A549 (cell line): ENCODE measurements around the gene DLG1. TPM values are rescaled to one million over a fixed set of nuclear protein-coding genes. Genes with fewer than 3 reads are reported as not detected.

ENCODE experiments used
- ATAC-seq, 2 experiments: fragments of 200-7000 bp in 1 of 2; fragments of >200 bp in 1 of 2; cut with Nextera tagmentation in 1 of 2; cut with Tn5 transposase in 1 of 2; 3 replicates each; pipeline versions ENCODE4 v1.8.0 to v1.9.1; 2018 to 2020; ENCODE audit warnings: mild to moderate bottlenecking in 1 of 2, moderate library complexity in 1 of 2
- CTCF ChIA-PET: fragments of 300-600 bp; sonication (Branson Sonifier 250); formaldehyde crosslinking; extraction: SDS; loops from one replicate; lab custom pipeline; 2021; ENCODE audit warnings: antibody characterized with exemption, inconsistent platforms; lab: Yijun Ruan, JAX
- POLR2A ChIA-PET: fragments of 350-600 bp; formaldehyde crosslinking; extraction: SDS; loops from one replicate; lab custom pipeline; 2021; ENCODE audit warnings: antibody characterized with exemption, inconsistent platforms; lab: Yijun Ruan, JAX
- DNase-seq, 2 experiments: peaks; one replicate each; pipeline versions ENCODE4 v3.0.0 to v3.0.0-alpha.2; 2011 to 2016; ENCODE audit warnings: low read depth in 1 of 2, low spot score in 1 of 2
- FAIRE-seq: peaks from 2 replicates; lab custom pipeline; 2011; peaks lifted over from hg19 to GRCh38; lab: Jason Lieb, UNC
- H3K27ac ChIP-seq, 2 experiments: fragments of >200 bp; sonication (Bioruptor Twin); formaldehyde crosslinking; 3 replicates each; pipeline ENCODE4 v1.5.1; 2016 to 2017
- H3K4me1 ChIP-seq: fragments of >200 bp; sonication (Bioruptor Twin); formaldehyde crosslinking; 3 replicates; pipeline ENCODE4 v1.6.1; 2016
- H3K4me2 ChIP-seq: fragments of >200 bp; sonication (Bioruptor Twin); formaldehyde crosslinking; 3 replicates; pipeline ENCODE4 v1.6.1; 2016
- H3K4me3 ChIP-seq: fragments of >200 bp; sonication (Bioruptor Twin); formaldehyde crosslinking; 3 replicates; pipeline ENCODE4 v1.5.1; 2016
- H3K9me3 ChIP-seq: fragments of >200 bp; sonication (Bioruptor Twin); formaldehyde crosslinking; 3 replicates; pipeline ENCODE4 v1.6.1; 2016
- BCL3 ChIP-seq: fragments of >200 bp; sonication (Bioruptor Twin); formaldehyde crosslinking; IDR thresholded peaks from 3 replicates; pipeline ENCODE4 v1.6.1; 2016
- BHLHE40 ChIP-seq: IDR thresholded peaks from 2 replicates; pipeline ENCODE4 v1.6.1; 2012; ENCODE audit warnings: low read depth, low read length, inconsistent platforms
- CEBPB ChIP-seq, 2 experiments: fragments of >200 bp in 1 of 2; sonication (Bioruptor Twin) in 1 of 2; formaldehyde crosslinking in 1 of 2; IDR thresholded peaks; 2 replicates each; pipeline ENCODE4 v1.6.1; 2012 to 2016
- CTCF ChIP-seq: fragments of >200 bp; sonication (Bioruptor Twin); formaldehyde crosslinking; IDR thresholded peaks from 3 replicates; pipeline ENCODE4 v1.5.1; 2016
- E2F6 ChIP-seq: IDR thresholded peaks from 2 replicates; pipeline ENCODE4 v1.6.1; 2012; ENCODE audit warnings: low read depth, borderline replicate concordance
- ELK1 ChIP-seq: fragments of 150-350 bp; IDR thresholded peaks from 2 replicates; pipeline ENCODE4 v1.6.1; 2014; ENCODE audit warnings: low read depth, mild to moderate bottlenecking, low read length
- EP300 ChIP-seq, 2 experiments: fragments of >200 bp; sonication (Bioruptor Twin); formaldehyde crosslinking; IDR thresholded peaks; 2 replicates in 1 of 2; 3 replicates in 1 of 2; pipeline ENCODE4 v1.6.1; 2016 to 2017
- ESRRA ChIP-seq: fragments of 150-350 bp; IDR thresholded peaks from 2 replicates; pipeline ENCODE4 v1.6.1; 2014; ENCODE audit warnings: mild to moderate bottlenecking, low read length, borderline replicate concordance
- HDAC2 ChIP-seq: fragments of 200-600 bp; sonication (generic); IDR thresholded peaks from 2 replicates; pipeline ENCODE4 v1.6.1; 2016
- HEYL ChIP-seq: fragments of 250-450 bp; sonication (Bioruptor Pico); IDR thresholded peaks from 2 replicates; pipeline ENCODE4 v1.8.0; 2021; ENCODE audit warnings: mild to moderate bottlenecking, moderate library complexity
- HOXB13 ChIP-seq: fragments of 250-450 bp; sonication (Bioruptor Pico); IDR thresholded peaks from 2 replicates; pipeline ENCODE4 v1.5.0; 2020; ENCODE audit warnings: low read depth, mild to moderate bottlenecking, moderate library complexity
- MAX ChIP-seq: IDR thresholded peaks from 2 replicates; pipeline ENCODE4 v1.6.1; 2012
- MYC ChIP-seq: IDR thresholded peaks from 2 replicates; pipeline ENCODE4 v1.6.1; 2012; ENCODE audit warnings: mild to moderate bottlenecking, inconsistent platforms, low read length, improper control_type of control experiment, borderline replicate concordance
- NFE2L2 ChIP-seq: fragments of 150-350 bp; conservative IDR thresholded peaks from 2 replicates; pipeline ENCODE4 v1.6.1; 2014; ENCODE audit warnings: low read length
- PBX3 ChIP-seq: IDR thresholded peaks from 2 replicates; pipeline ENCODE4 v1.6.1; 2012
- PHF8 ChIP-seq: fragments of 200-600 bp; sonication (generic); IDR thresholded peaks from 2 replicates; pipeline ENCODE4 v1.6.1; 2016; ENCODE audit warnings: low read depth, mild to moderate bottlenecking, antibody characterized with exemption, moderate library complexity, borderline replicate concordance
- POLR2A ChIP-seq: IDR thresholded peaks from 2 replicates; pipeline ENCODE4 v1.6.1; 2012; ENCODE audit warnings: mild to moderate bottlenecking, low read length
- RAD21 ChIP-seq, 2 experiments: fragments of >200 bp in 1 of 2; sonication (Bioruptor Twin) in 1 of 2; formaldehyde crosslinking in 1 of 2; IDR thresholded peaks in 1 of 2; conservative IDR thresholded peaks in 1 of 2; 2 replicates in 1 of 2; 3 replicates in 1 of 2; pipeline ENCODE4 v1.6.1; 2012 to 2018; ENCODE audit warnings: inconsistent platforms in 1 of 2
- RCOR1 ChIP-seq: fragments of 150-350 bp; IDR thresholded peaks from 2 replicates; pipeline ENCODE4 v1.6.1; 2014; ENCODE audit warnings: antibody characterized with exemption, low read length, low read depth
- REST ChIP-seq: fragments of 200-600 bp; sonication (generic); IDR thresholded peaks from 2 replicates; pipeline ENCODE4 v1.6.1; 2016; ENCODE audit warnings: antibody characterized with exemption, mild to moderate bottlenecking, moderate library complexity
- RFX5 ChIP-seq: fragments of 450-650 bp; IDR thresholded peaks from 2 replicates; pipeline ENCODE4 v1.7.1; 2014; ENCODE audit warnings: antibody characterized with exemption, mild to moderate bottlenecking, moderate library complexity
- RNF2 ChIP-seq: fragments of 200-600 bp; sonication (generic); IDR thresholded peaks from 2 replicates; pipeline ENCODE4 v1.6.1; 2016; ENCODE audit warnings: low read depth, mild to moderate bottlenecking, antibody characterized with exemption, moderate library complexity, borderline replicate concordance
- SMC3 ChIP-seq: fragments of >200 bp; sonication (Bioruptor Twin); formaldehyde crosslinking; IDR thresholded peaks from 3 replicates; pipeline ENCODE4 v1.6.1; 2018; ENCODE audit warnings: inconsistent platforms
- SREBF2 ChIP-seq: fragments of 450-650 bp; IDR thresholded peaks from 2 replicates; pipeline ENCODE4 v1.6.1; 2014; ENCODE audit warnings: mild to moderate bottlenecking, moderate library complexity
- USF2 ChIP-seq: fragments of 450-650 bp; IDR thresholded peaks from 2 replicates; pipeline ENCODE4 v1.6.1; 2014; ENCODE audit warnings: antibody characterized with exemption
- ZC3H11A ChIP-seq: fragments of 450-650 bp; IDR thresholded peaks from 2 replicates; pipeline ENCODE4 v1.6.1; 2014; ENCODE audit warnings: antibody characterized with exemption, mild to moderate bottlenecking
- ZFP36 ChIP-seq: fragments of 450-650 bp; IDR thresholded peaks from 2 replicates; pipeline ENCODE4 v1.6.1; 2014; ENCODE audit warnings: borderline replicate concordance; ENCODE audit not compliant: partially characterized antibody
- ZNF302 ChIP-seq: fragments of 250-450 bp; sonication (Bioruptor Pico); IDR thresholded peaks from 2 replicates; pipeline ENCODE4 v1.9.0; 2021; ENCODE audit warnings: inconsistent platforms, mild to moderate bottlenecking, moderate library complexity
- ZSCAN20 ChIP-seq: fragments of 250-450 bp; sonication (Bioruptor Pico); IDR thresholded peaks from 2 replicates; pipeline ENCODE4 v1.8.0; 2022; ENCODE audit warnings: mild to moderate bottlenecking, moderate library complexity
- WGBS: methylation state at CpG from one replicate; pipeline ENCODE4 v1.1.6; 2017; ENCODE audit errors: missing lambda C conversion rate; 5-methylcytosine and 5-hydroxymethylcytosine counted together
- polyA plus RNA-seq, 4 experiments: library from polyadenylated mRNA; depleted of rRNA in 3 of 4; stranded (reverse); fragments of >200 nt; fragmentation: RNase III in 1 of 4; extraction: RNeasy Plus Mini Kit Qiagen cat#74134 plus additional on column Dnase treatment in 1 of 4; gene quantifications; 2 replicates in 3 of 4; 3 replicates in 1 of 4; pipeline ENCODE4 v1.2.3, GENCODE V29; 2011 to 2017

DLG1 gene
- polyA plus RNA-seq, 2 of the 4 experiments (the other 2 are of a cell fraction), result 27.0 to 33.9 TPM

GRCh38 chr3:197029511-197030167 lies 268.8 kb downstream of the DLG1 start, which contains the start of gene MELTF:
Gene MELTF (minus strand): TSS chr3:197029817. CDS start chr3:197029702, 115 bp downstream.
- TF ChIP-seq ZC3H11A, result no peak
- no peak for TF ChIP-seq CEBPB (IDR thresholded peaks at IDR 0.05)
- 0 out of 3 replicates have a peak, but pooled peaks have one; percentile 29 for TF ChIP-seq BCL3
- no peak for TF ChIP-seq E2F6
- TF ChIP-seq HEYL (CRISPR knock-in tag), result no peak
- no peak for TF ChIP-seq SREBF2
- TF ChIP-seq MAX, result peak; percentile 45; the same call in 1 of the 2 replicates
- no peak for TF ChIP-seq ZFP36
- no peak for TF ChIP-seq PBX3
- no peak for TF ChIP-seq ZNF302 (CRISPR knock-in tag)
- no peak for TF ChIP-seq ELK1
- TF ChIP-seq RAD21 (conservative IDR thresholded peaks at IDR 0.05 in 1 of 2, IDR thresholded peaks at IDR 0.05 in 1 of 2), result peak in 1 of 2 experiments; percentile 45; a peak in 4 of 5 replicates
- no peak for TF ChIP-seq BHLHE40
- no peak for TF ChIP-seq ZSCAN20 (CRISPR knock-in tag)
- no peak for TF ChIP-seq EP300 (IDR thresholded peaks at IDR 0.05)
- peak; percentile 76 for TF ChIP-seq CTCF
- TF ChIP-seq POLR2A, result peak; percentile 45
- no peak for TF ChIP-seq NFE2L2
- TF ChIP-seq RFX5, result no peak
- TF ChIP-seq PHF8, result peak; percentile 52; the same call in 1 of the 2 replicates
- no peak for TF ChIP-seq RNF2
- no peak for TF ChIP-seq HOXB13 (CRISPR knock-in tag)
- TF ChIP-seq ESRRA, result no peak
- no peak for TF ChIP-seq RCOR1
- peak; percentile 49; the same call in 2 of the 3 replicates for TF ChIP-seq SMC3
- TF ChIP-seq REST, result no peak
- no peak for TF ChIP-seq USF2
- TF ChIP-seq HDAC2, result no peak
- TF ChIP-seq MYC, result no peak
- Histone ChIP-seq H3K9me3 (no peaks in the 10 kb centered on the region), H3K4me2 (peak within 1 kb of the TSS; percentile 96), H3K27ac (peak within 1 kb of the TSS; percentile 97 to 99), H3K4me3 (peak within 1 kb of the TSS; percentile 100), H3K4me1 (peaks cover 31% of the 10 kb centered on the region)
- ChIA-PET POLR2A (interaction anchor here (1.5 kb wide), 1 partner anchor 26 kb away, joined by 3 read pairs; no protein-coding TSS in a partner anchor), CTCF (interaction anchor here (0.6 to 5.7 kb wide), 30 partner anchors 8 to 228 kb away, joined by 3 to 49 read pairs (median 4); no protein-coding TSS in a partner anchor)
- ATAC-seq (peak; percentile 55 to 81), DNase-seq (peak; percentile 75 to 80), FAIRE-seq (no peak)
- WGBS, result 10% methylated on average over 9 of the region's 60 CpGs
